A549 (cell line): ENCODE data around the gene ZSCAN16.

ENCODE experiments used
- CBX8 ChIP-seq: fragments of 200-600 bp; sonication (generic); IDR thresholded peaks from 2 replicates; pipeline ENCODE4 v1.6.1; 2016
- HOXA7 ChIP-seq: fragments of 250-450 bp; sonication (Bioruptor Pico); IDR thresholded peaks from 2 replicates; pipeline ENCODE4 v1.5.0; 2020; ENCODE audit warnings: mild to moderate bottlenecking, moderate library complexity
- POLR2A ChIP-seq: IDR thresholded peaks from 2 replicates; pipeline ENCODE4 v1.6.1; 2012; ENCODE audit warnings: mild to moderate bottlenecking, low read length
- POLR2AphosphoS2 ChIP-seq: conservative IDR thresholded peaks from 2 replicates; pipeline ENCODE4 v1.6.1; 2012; ENCODE audit warnings: low read length, improper control_type of control experiment, inconsistent platforms
- TP53 ChIP-seq: fragments of 250-450 bp; sonication (Bioruptor Pico); IDR thresholded peaks from 2 replicates; pipeline ENCODE4 v1.5.0; 2021; ENCODE audit warnings: mild to moderate bottlenecking, moderate library complexity
- ZSCAN20 ChIP-seq: fragments of 250-450 bp; sonication (Bioruptor Pico); IDR thresholded peaks from 2 replicates; pipeline ENCODE4 v1.8.0; 2022; ENCODE audit warnings: mild to moderate bottlenecking, moderate library complexity
- TF ChIP-seq, protein P1 (sequence below): fragments of >200 bp; sonication (Bioruptor Twin); formaldehyde crosslinking; IDR thresholded peaks from 3 replicates; pipeline ENCODE4 v1.5.1; 2016

- TF ChIP-seq POLR2AphosphoS2: no peak
- TF ChIP-seq, protein P1, sequence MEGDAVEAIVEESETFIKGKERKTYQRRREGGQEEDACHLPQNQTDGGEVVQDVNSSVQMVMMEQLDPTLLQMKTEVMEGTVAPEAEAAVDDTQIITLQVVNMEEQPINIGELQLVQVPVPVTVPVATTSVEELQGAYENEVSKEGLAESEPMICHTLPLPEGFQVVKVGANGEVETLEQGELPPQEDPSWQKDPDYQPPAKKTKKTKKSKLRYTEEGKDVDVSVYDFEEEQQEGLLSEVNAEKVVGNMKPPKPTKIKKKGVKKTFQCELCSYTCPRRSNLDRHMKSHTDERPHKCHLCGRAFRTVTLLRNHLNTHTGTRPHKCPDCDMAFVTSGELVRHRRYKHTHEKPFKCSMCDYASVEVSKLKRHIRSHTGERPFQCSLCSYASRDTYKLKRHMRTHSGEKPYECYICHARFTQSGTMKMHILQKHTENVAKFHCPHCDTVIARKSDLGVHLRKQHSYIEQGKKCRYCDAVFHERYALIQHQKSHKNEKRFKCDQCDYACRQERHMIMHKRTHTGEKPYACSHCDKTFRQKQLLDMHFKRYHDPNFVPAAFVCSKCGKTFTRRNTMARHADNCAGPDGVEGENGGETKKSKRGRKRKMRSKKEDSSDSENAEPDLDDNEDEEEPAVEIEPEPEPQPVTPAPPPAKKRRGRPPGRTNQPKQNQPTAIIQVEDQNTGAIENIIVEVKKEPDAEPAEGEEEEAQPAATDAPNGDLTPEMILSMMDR: no peak
- TF ChIP-seq CBX8: no peak
- TF ChIP-seq TP53: no peak
- TF ChIP-seq POLR2A: no peak
- no peak for TF ChIP-seq HOXA7
- no peak for TF ChIP-seq ZSCAN20
Observed at GRCh38 chr6:28142446-28142845, 18.0 kb downstream of the ZSCAN16 start.
